Upper lobe of left lung (tissue), 6 donors: Measurements from ENCODE around the gene PNPLA6. TPM values are rescaled to one million over a fixed set of nuclear protein-coding genes. Genes with fewer than 3 reads are reported as not detected.

Experiments
- ATAC-seq, 2 donors: fragments of 200-7000 bp; cut with Tn5 transposase; one replicate each; pipeline ENCODE4 v1.9.1; 2022; ENCODE audit warnings: mild to moderate bottlenecking in 2 of 2, moderate library complexity in 2 of 2; ENCODE audit not compliant: low FRiP score in 2 of 2
- DNase-seq, 2 donors: peaks; one replicate each; pipeline ENCODE4 v3.0.0-alpha.2; 2019 to 2020
- H3K27ac ChIP-seq, 4 donors: fragments of 200-600 bp; sonication (generic); one replicate each; pipeline ENCODE4 v1.5.1; 2016 to 2019
- H3K27me3 ChIP-seq, 4 donors: fragments of 200-600 bp; sonication (generic); one replicate each; pipeline ENCODE4 v1.5.1; 2017 to 2019
- H3K36me3 ChIP-seq, 4 donors: fragments of 200-600 bp; sonication (generic); one replicate each; pipeline ENCODE4 v1.5.1; 2016 to 2019
- H3K4me1 ChIP-seq, 4 donors: fragments of 200-600 bp; sonication (generic); one replicate each; pipeline ENCODE4 v1.5.1; 2018 to 2019
- H3K4me3 ChIP-seq, 4 donors: fragments of 200-600 bp; sonication (generic); one replicate each; pipeline ENCODE4 v1.5.1; 2017 to 2019; ENCODE audit warnings: mild to moderate bottlenecking in 2 of 4, moderate library complexity in 1 of 4
- H3K9me3 ChIP-seq, 4 donors: fragments of 200-600 bp; sonication (generic); one replicate each; pipeline ENCODE4 v1.5.1; 2018 to 2019
- EP300 ChIP-seq, 4 donors: sonication (generic); formaldehyde crosslinking; IDR thresholded peaks; one replicate each; pipeline ENCODE4 v1.5.1; 2017; ENCODE audit warnings: antibody characterized with exemption in 4 of 4, control low read depth in 2 of 4
- POLR2A ChIP-seq, 4 donors: fragments of 450-650 bp; IDR thresholded peaks; one replicate each; pipeline ENCODE4 v1.5.1; 2016 to 2017; ENCODE audit warnings: antibody characterized with exemption in 4 of 4, mild to moderate bottlenecking in 2 of 4
- POLR2AphosphoS5 ChIP-seq, 2 donors: sonication (generic); formaldehyde crosslinking; IDR thresholded peaks; one replicate each; pipeline ENCODE4 v1.5.1; 2017; ENCODE audit warnings: antibody characterized with exemption in 2 of 2
- WGBS, 2 donors: methylation state at CpG; one replicate each; pipeline ENCODE4 v1.1.5; 2017 to 2018; 5-methylcytosine and 5-hydroxymethylcytosine counted together
- total RNA-seq, 6 donors: library from RNA; depleted of rRNA in 4 of 6; stranded (reverse); fragments of >200 nt in 4 of 6; gene quantifications; one replicate each; pipeline versions ENCODE4 v1.1.0 to v1.2.1, GENCODE V29; 2016 to 2021
- TF ChIP-seq, protein P1 (sequence below), 6 experiments: fragments of 450-650 bp in 4 of 6; fragments of 200-600 bp in 2 of 6; sonication (generic) in 2 of 6; IDR thresholded peaks; one replicate each; pipeline ENCODE4 v1.5.1; 2016 to 2019; ENCODE audit warnings: antibody characterized with exemption in 6 of 6
- donor health status: DM: no; HTN: no; CAD: no; lungs with moderate emphysema.
- donor health status: DM: no; HTN: yes; CAD: no; lungs with severe emphysema.

PNPLA6 gene
- total RNA-seq, 6 donors from 2014 or later = 125 to 412 (median 328) TPM

DNA sequence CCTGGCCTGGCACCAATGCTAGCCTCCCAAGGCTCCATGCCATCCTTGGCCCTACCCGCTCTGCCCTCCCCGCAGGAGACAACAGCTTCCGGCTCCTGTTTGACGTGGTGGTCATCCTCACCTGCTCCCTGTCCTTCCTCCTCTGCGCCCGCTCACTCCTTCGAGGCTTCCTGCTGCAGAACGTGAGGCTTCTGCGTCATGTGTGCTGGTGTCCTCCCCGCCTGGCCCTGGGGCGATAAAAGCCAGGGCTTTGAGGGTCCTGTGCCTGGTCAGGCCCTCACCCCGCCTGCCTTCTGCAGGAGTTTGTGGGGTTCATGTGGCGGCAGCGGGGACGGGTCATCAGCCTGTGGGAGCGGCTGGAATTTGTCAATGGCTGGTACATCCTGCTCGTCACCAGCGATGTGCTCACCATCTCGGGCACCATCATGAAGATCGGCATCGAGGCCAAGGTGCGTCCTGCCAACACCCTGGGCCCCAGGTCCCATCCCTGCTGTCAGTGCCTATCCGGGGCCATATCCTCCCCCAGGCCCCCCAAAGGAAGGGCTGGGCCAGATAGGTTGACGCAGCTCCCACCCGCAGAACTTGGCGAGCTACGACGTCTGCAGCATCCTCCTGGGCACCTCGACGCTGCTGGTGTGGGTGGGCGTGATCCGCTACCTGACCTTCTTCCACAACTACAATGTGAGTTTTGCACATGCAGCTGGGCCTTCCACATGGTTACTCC lies 6.8 kb upstream of the PNPLA6 start:
- WGBS, 2 donors = 94 to 97% methylated on average over 20 to 29 of the region's 32 CpGs
- TF ChIP-seq, protein P1, sequence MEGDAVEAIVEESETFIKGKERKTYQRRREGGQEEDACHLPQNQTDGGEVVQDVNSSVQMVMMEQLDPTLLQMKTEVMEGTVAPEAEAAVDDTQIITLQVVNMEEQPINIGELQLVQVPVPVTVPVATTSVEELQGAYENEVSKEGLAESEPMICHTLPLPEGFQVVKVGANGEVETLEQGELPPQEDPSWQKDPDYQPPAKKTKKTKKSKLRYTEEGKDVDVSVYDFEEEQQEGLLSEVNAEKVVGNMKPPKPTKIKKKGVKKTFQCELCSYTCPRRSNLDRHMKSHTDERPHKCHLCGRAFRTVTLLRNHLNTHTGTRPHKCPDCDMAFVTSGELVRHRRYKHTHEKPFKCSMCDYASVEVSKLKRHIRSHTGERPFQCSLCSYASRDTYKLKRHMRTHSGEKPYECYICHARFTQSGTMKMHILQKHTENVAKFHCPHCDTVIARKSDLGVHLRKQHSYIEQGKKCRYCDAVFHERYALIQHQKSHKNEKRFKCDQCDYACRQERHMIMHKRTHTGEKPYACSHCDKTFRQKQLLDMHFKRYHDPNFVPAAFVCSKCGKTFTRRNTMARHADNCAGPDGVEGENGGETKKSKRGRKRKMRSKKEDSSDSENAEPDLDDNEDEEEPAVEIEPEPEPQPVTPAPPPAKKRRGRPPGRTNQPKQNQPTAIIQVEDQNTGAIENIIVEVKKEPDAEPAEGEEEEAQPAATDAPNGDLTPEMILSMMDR (IDR thresholded peaks at IDR 0.05) = no peak
- TF ChIP-seq EP300 (IDR thresholded peaks at IDR 0.05) = no peak
- TF ChIP-seq POLR2A (IDR thresholded peaks at IDR 0.05) = no peak
- no peak for TF ChIP-seq POLR2AphosphoS5 (IDR thresholded peaks at IDR 0.05)
- no peak for ATAC-seq
- no peak for DNase-seq
- no peak overlapping the region for H3K27ac ChIP-seq
- peaks cover 7 to 67% (median 54%) of the 10 kb centered on the region in 4 donors for H3K36me3 ChIP-seq
- peaks cover 8 to 19% (median 10%) of the 10 kb centered on the region in 4 donors for H3K4me1 ChIP-seq
- no peak overlapping the region for H3K4me3 ChIP-seq
- no peaks in the 10 kb centered on the region for H3K27me3 ChIP-seq
- H3K9me3 ChIP-seq = no peaks in the 10 kb centered on the region

DNA sequence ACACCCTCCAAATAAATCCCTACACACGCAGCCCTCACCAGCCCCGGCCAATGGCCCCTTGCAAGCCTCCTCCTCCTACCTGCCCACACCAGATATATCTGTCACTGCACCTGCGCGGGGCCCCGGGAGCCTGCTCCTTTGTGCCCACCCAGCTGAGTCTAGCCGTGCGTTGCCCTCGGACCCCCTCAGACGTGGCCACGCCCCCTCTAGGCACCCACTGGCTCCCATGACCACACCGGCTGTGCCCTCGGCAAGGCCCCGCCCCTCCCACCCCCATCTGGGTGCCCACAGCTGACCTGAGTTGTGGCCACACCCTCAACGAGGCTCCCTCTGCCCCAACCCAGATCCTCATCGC lies 6.3 kb upstream of the PNPLA6 start:
- Histone ChIP-seq H3K4me1 (peaks cover 6 to 19% (median 9%) of the 10 kb centered on the region in 4 donors), H3K36me3 (peaks cover 7 to 67% (median 54%) of the 10 kb centered on the region in 4 donors), H3K4me3 (no peak overlapping the region), H3K27ac (no peak overlapping the region), H3K9me3 (no peaks in the 10 kb centered on the region), H3K27me3 (no peaks in the 10 kb centered on the region)
- TF ChIP-seq EP300 (IDR thresholded peaks at IDR 0.05) (no peak), POLR2AphosphoS5 (IDR thresholded peaks at IDR 0.05) (no peak), POLR2A (IDR thresholded peaks at IDR 0.05) (no peak)
- TF ChIP-seq, protein P1 (IDR thresholded peaks at IDR 0.05) = no peak
- no peak for ATAC-seq
- no peak for DNase-seq
- WGBS, 2 donors = 90% methylated on average over 12 to 15 of the region's 15 CpGs

DNA sequence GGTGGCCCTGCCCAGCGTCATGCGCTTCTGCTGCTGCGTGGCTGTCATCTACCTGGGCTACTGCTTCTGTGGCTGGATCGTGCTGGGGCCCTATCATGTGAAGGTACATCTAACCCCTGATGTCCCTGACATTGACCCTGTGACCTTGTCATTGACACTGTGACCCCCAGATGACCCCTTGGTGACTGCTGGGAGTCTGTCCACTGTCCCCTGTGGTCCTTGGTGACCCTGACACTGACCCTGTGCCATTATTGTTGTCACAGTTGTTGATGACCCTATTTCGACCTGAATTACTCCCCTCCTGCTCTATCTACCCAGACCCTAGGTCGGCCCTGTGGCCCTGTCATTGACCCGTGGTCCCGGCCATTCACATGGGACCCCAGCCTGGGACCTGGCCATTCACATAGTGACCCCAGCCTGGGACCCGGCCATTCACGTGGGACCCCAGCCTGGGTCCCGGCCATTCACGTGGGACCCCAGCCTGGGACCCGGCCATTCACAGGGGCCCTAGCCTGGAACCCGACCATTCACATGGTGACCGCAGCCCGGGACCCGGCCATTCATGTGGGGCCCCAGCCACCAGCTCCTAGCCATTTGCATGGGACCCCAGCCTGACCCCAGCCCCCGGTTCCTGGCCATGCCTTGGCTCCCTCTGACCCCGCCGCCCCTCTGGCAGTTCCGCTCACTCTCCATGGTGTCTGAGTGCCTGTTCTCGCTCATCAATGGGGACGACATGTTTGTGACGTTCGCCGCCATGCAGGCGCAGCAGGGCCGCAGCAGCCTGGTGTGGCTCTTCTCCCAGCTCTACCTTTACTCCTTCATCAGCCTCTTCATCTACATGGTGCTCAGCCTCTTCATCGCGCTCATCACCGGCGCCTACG lies 5.7 kb upstream of the PNPLA6 start:
- no peaks in the 10 kb centered on the region for H3K27me3 ChIP-seq
- no peak overlapping the region for H3K27ac ChIP-seq
- ATAC-seq (no peak), DNase-seq (no peak)
- WGBS, 2 donors = 96 to 97% methylated on average over 20 to 27 of the region's 33 CpGs
- TF ChIP-seq, protein P1 (IDR thresholded peaks at IDR 0.05) = no peak
- TF ChIP-seq POLR2AphosphoS5 (IDR thresholded peaks at IDR 0.05) = no peak
- TF ChIP-seq EP300 (IDR thresholded peaks at IDR 0.05) = no peak
- TF ChIP-seq POLR2A (IDR thresholded peaks at IDR 0.05) = no peak
- H3K4me1 ChIP-seq = peaks cover 6 to 15% (median 11%) of the 10 kb centered on the region in 4 donors
- no peaks in the 10 kb centered on the region for H3K9me3 ChIP-seq
- peaks cover 7 to 65% (median 53%) of the 10 kb centered on the region in 4 donors for H3K36me3 ChIP-seq
- H3K4me3 ChIP-seq = no peak overlapping the region

DNA sequence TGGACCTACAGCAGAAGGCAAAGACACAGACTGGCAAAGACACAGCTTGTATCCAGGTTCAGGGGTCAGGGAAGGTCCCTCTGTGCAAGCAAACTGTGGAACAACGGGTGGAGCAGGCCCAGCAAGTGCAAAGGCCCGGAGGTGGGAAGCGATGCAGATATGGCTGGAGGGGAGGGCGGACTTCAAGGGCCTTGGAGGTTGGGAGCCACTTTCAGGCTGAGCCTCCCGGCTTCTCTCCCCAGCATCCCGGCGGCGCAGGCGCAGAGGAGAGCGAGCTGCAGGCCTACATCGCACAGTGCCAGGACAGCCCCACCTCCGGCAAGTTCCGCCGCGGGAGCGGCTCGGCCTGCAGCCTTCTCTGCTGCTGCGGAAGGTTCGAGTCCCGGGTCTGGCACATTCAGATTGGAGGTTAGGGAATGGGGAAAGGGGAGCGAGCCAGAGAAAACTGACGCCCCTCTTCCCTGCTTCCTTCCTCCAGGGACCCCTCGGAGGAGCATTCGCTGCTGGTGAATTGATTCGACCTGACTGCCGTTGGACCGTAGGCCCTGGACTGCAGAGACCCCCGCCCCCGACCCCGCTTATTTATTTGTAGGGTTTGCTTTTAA lies 2.1 kb upstream of the PNPLA6 start:
- DNase-seq (peak; percentile 43 to 91), ATAC-seq (peak in 1 of 2 donors; percentile 42)
- H3K9me3 ChIP-seq = no peaks in the 10 kb centered on the region
- H3K4me3 ChIP-seq = peak overlapping the region; percentile 22 to 94 (median 76)
- H3K27ac ChIP-seq = peak overlapping the region; percentile 91 to 98 (median 95)
- peaks cover 13 to 28% (median 19%) of the 10 kb centered on the region in 4 donors for H3K4me1 ChIP-seq
- no peak for TF ChIP-seq POLR2A (IDR thresholded peaks at IDR 0.05)
- no peak for TF ChIP-seq POLR2AphosphoS5 (IDR thresholded peaks at IDR 0.05)
- TF ChIP-seq, protein P1 (IDR thresholded peaks at IDR 0.05) = no peak
- no peak for TF ChIP-seq EP300 (IDR thresholded peaks at IDR 0.05)
- 30 to 37% methylated on average over 26 to 27 of the region's 30 CpGs for WGBS, 2 donors
- H3K27me3 ChIP-seq = no peaks in the 10 kb centered on the region
- peaks cover 5 to 50% (median 33%) of the 10 kb centered on the region in 4 donors for H3K36me3 ChIP-seq
